HG03097 (cell line): Measurements from ENCODE around the gene THY1.
"Not testable (repeated sequence)": the region's sequence is repeated elsewhere in the genome, so short reads cannot be mapped to it uniquely, and the experiment has no call there.

Source experiments
- ATAC-seq: cut with Tn5 transposase; IDR thresholded peaks from one replicate; pipeline ENCODE4 v1.9.1; 2021; ENCODE audit not compliant: unreplicated experiment, low FRiP score

The THY1 gene

GRCh38 chr11:119419834-119420492, 3.0 kb downstream of the THY1 start:
- no peak for ATAC-seq

- no peak for ATAC-seq
These were observed 3.7 kb downstream of the THY1 start for GRCh38 chr11:119419246-119419645.

- no peak for ATAC-seq
These were observed 4.2 kb downstream of the THY1 start for GRCh38 chr11:119418759-119419158.

- ATAC-seq = no peak
These were observed 5.0 kb downstream of the THY1 start for GRCh38 chr11:119417726-119418540.

GRCh38 chr11:119416606-119417580, 6.1 kb downstream of the THY1 start:
- no peak for ATAC-seq

- no peak for ATAC-seq
These were observed 7.0 kb downstream of the THY1 start for GRCh38 chr11:119415966-119416365.

GRCh38 chr11:119415517-119415916, 7.5 kb downstream of the THY1 start:
- no peak for ATAC-seq

- ATAC-seq = no peak
These were observed 8.2 kb downstream of the THY1 start for GRCh38 chr11:119414734-119415133.

GRCh38 chr11:119414321-119414720, 8.7 kb downstream of the THY1 start:
- ATAC-seq = no peak

- ATAC-seq = no peak
These were observed 10.9 kb downstream of the THY1 start for GRCh38 chr11:119412072-119412471.

- ATAC-seq = no peak
These were observed 12.5 kb downstream of the THY1 start for GRCh38 chr11:119410501-119410900.

- no peak for ATAC-seq
These were observed 13.2 kb downstream of the THY1 start for GRCh38 chr11:119409731-119410130.

- ATAC-seq = no peak
These were observed 17.0 kb downstream of the THY1 start for GRCh38 chr11:119406005-119406404.

GRCh38 chr11:119405448-119405847, 17.5 kb downstream of the THY1 start:
- not testable (repeated sequence) for ATAC-seq

- no peak for ATAC-seq
These were observed 18.1 kb downstream of the THY1 start for GRCh38 chr11:119404872-119405271.

GRCh38 chr11:119403021-119403420, 20.0 kb downstream of the THY1 start:
- ATAC-seq = no peak

GRCh38 chr11:119402470-119402869, 20.5 kb downstream of the THY1 start:
- ATAC-seq = no peak

GRCh38 chr11:119400860-119401259, 22.1 kb downstream of the THY1 start:
- ATAC-seq = no peak

- ATAC-seq = no peak
These were observed 25.2 kb downstream of the THY1 start for GRCh38 chr11:119397740-119398139.

GRCh38 chr11:119396835-119397234, 26.1 kb downstream of the THY1 start:
- ATAC-seq = no peak

- no peak for ATAC-seq
These were observed 31.7 kb downstream of the THY1 start for GRCh38 chr11:119391275-119391674.
